Ramos (cell line): ENCODE data around the gene PJA2.
"Not testable (repeated sequence)": the region's sequence is repeated elsewhere in the genome, so short reads cannot be mapped to it uniquely, and the experiment has no call there.

ENCODE experiments used
- in situ Hi-C: fragments of 300-500 bp; cut with MboI; formaldehyde crosslinking; loops from one replicate; pipeline ENCODE4 v1.14.3; 2022; ENCODE audit warnings: low sequenced_read_pairs; ENCODE audit not compliant: unreplicated experiment

The PJA2 gene

DNA sequence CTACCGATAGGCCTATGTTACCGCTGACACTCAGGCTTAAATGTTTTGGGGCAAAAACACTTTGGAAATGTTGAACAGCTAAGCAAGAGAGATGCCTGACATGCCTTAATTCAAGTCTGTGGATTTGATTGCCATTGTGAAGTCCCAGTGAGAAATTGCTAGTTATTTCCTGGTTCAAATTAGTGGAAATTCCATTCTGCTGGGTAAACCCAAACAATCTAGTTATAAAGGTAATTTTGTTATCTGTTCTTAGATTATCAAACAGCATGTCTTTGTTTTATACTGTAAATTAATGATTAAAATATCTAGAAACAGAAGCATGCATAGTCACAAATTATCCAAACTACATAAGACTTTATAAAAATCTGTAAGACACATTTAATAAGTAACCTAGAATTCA is 96.6 kb downstream of the PJA2 start:
- in situ Hi-C loops: no loop called here

DNA sequence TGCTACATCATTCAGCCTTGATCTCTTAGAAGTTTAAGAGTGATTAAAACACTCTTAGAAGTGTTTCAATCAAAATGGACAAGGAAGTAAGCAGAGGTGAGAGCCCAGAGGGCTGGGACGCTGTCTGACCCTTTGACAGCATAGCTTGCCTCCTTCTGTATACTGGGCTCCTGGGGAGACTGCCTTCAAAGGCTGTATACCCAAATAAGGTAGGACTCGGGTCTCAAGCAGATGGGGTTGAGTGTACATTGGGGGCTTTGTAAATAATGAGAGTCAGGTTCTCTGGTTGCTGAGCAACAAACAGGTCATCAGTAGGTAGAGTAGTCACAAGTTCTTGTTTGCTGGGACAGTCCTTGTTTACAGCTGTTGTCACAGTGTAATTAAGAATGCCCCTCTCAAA is 97.1 kb downstream of the PJA2 start:
- in situ Hi-C loops: no loop called here

DNA sequence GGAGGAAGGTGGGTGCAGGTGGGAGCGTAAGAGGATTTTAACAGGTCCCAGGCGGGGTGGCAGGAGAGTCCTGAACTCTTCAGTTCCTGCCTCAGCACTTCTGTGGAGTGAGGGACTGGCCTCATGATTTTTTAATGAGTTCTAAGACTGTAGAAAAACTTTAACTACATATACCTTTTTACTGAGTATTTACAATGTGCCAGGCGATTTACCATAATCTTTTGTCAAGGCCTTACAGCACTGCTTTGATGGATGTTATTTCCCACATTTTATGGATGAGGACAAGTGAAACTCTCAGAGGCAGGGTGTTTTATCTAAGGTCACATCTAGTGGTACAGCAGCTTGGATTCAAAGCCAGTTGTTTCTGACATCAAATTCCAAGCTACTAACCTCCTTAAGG is 99.5 kb downstream of the PJA2 start:
- in situ Hi-C loops: no loop called here

DNA sequence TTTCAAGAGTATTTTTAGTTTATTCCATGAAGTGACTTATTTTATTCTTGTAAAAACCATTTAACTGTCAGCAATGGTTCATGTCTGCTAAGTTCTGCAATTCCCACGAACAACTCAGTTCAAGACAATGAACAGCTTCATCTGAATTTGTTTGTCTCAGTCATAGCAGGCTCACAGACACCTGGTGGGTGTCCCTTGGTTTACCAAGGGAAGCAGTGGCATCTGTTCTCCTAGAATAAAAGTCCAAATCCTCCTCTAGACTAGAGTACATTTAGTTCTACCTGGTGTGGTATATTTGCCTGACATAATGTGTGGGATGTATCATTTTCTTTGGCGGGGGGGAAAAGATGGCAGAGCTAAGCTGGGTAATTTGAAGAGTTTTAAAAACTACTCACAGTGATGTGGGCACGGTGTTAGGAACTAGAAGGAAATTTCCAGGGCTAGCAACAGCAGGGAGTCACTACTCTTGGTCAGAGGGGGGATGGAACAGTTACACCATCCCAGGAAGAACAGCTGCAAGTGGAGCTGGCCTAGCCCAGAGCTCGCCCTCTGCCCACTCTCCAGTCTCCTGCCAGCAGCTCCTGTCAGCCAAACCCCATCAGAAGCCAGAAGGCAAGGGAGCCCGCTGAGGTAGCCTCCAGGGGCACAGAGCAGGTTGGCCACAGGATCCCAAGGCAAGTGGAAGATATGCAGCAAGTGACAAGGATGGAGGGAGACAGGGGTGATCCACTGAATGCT is 100.3 kb downstream of the PJA2 start:
- in situ Hi-C loops: no loop called here

DNA sequence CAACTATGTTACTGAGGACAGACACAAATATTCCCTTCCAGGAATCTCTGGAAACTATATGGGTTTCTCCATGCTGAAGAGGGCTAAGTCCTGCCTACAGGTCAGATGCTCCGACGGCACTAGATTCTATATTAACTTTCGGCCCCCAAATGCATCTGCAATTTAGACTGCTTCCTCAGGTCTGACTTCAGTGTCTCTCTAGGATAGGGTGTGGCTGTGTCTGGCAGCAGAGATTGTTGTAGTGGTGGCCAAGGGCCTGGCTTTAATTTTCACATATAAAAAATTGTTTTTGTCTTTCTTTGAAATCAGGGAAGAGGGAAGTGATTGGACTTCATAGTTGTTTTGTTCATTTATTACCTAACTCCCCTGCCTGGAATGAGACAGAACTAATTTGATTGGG is 101.8 kb downstream of the PJA2 start:
- in situ Hi-C loops: no loop called here

DNA sequence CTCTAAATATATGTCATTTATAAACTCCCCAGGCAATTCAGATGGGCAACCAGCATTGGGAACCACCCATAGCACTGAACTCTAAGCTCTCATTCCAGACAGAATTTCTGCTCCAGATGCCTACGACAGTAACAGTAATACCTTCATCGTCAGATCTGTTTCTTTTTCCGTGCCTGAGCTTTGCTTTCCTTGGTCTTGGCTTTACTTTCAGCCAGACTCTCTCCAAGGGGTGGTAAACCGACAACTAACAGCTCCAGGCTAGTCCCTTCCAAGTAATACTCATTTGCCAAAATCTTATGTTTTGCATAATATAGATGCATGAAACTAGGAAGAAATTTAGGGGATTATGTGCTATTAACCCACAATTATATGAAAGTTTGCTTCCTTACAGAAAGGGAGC is 102.3 kb downstream of the PJA2 start:
- in situ Hi-C loops: no loop called here

DNA sequence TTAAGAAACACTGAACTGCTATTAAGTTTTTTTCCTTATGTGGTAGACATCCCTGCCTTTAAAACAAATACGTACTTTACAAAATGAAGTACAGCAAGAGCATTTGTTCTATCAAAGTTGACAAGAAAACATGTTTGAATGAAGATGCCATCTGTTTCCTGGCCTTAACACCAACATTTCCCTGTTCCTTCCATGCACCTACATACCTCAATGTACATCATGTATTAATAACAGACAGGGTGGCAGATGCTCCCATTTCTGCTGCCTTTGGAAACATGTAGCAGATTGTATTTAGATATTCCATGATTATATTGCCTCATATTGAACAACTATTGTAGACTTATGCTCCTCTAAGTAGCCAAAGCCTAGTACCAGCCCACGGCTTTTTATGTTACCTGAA is 104.4 kb downstream of the PJA2 start:
- in situ Hi-C loops: no loop called here

DNA sequence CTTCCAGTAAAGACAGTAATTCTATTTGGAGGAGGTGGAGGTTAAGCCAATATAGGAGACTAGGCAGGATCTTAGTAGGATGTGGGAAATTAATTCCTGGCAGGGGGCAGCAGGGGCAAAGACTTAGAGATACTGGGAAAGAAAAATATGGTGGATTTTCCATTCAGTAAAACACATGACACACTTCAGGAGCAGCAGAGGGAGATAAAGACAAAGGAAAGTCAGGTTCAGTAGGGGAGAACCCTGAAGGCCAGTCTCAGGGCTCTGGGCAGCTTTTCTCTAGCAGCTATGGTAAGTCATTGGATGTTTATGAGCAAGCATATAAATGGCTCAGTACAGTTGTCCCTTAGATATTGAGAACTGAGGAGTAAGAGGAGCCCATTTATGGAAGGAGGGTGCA is 105.5 kb downstream of the PJA2 start:
- in situ Hi-C loops: no loop called here

DNA sequence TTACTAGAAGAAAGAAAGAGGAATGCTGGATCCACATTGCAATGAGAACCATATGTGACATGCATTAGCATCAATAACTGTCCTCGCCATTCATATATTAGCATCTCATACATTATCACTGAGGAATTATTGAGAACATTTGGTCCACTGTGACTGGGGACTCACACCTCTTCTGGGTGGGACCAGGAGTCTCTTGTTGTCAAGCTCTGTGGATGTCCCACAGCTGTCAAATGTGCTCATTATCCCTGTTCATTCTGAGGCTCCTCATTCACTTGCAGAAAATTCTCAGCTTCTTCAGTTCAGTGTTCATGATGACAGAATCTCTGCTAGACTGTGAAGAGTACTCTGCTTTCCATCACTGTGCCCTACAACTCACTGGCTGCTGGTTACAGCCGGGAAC is 109.4 kb downstream of the PJA2 start:
- in situ Hi-C loops: no loop called here

DNA sequence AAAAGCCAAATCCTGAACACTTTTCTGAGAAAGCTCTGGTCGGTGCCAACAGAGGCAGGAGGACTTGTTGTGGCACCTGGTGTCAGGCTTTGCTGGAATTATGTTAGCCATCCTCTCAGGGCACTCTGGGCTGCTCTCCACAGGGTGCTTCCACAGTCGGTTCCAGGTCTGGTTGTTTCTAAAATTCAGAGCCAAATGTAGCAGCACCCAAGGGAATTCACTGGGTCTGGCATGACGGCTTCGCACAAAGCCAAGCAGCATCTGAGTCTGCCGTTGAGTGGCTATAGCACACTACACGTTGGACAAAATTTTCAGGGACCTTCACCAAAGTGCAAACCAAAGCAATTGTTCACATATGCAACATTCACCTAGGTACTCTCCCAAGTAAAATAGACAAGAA is 110.2 kb downstream of the PJA2 start:
- in situ Hi-C loops: no loop called here

DNA sequence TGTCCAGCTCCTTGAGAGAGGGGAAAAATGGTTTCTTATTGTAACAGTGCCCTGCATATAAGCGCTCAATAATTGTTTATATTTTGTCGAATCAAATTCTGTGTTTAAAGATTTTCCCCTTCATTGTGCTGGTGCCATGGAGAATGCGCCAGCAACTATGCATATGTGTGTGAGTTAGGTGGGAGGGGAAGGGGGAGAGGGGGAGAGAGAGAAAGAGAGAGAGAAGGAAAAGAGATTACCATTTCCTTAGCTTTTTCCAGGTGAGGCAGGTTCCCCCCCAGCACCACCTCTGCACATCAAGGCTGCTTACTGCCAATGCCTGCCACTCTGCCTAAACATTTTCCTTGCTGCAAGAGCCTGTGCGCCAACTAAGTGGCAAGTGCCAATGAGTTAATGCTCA is 111.0 kb downstream of the PJA2 start:
- in situ Hi-C loops: no loop called here

DNA sequence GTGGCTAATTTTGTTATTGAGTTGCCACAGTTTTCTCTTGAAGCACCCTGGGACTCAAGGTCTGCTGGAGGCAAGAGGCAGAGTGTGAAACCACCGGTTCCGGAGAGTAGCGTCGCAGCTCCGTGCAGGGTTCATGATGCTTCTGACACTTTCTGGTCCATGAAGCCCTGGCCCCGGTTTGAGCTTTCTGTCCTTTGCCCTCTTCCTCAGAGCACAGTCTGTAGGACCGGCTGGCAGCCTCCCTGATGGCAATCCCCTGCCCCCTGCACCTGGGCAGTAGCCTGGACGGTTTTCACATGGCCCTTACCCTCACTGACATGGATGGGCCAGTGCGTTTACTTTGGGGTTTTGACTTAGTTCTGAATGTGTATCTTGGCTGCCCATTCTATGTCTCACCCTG is 111.9 kb downstream of the PJA2 start:
- in situ Hi-C loops: no loop called here

DNA sequence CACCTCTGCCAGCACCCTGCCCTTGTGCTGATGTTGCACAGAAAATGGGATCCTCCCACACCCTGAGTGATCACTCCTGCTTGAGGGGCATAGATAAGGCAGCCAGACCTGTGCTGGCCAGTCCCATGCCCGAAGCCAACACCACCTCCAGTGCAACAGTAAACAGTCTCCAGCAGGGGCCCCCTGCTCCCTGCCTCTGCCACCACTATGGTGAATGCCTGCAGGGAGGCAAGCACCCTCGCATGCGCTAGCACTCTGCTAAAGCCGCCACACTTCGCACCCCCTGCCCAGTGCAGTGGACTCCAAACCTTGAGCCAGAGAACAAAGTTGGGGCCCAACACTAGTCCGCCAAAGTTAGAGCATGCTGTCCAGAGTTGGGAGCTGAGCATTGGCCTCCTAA is 118.7 kb downstream of the PJA2 start:
- in situ Hi-C loops: no loop called here

DNA sequence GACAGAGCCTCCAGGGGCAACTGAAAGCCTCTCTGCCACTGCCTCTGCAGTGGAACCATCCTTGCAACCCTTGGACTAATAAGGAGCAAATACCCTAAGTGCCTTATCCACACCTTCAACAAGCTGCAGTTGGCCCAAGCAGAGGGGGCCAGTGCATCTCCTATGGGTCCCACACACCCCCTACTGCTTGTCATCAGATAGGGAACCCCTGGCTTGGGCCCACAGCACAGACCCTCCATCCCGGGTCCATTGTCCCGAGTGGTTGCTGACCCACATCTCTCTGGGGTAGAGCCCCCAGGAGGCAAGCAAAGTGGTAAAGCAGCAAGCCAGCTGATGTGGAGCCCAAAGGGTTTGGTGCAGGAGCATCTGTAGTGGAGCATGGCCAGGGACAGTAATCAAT is 119.5 kb downstream of the PJA2 start:
- in situ Hi-C loops: no loop called here

DNA sequence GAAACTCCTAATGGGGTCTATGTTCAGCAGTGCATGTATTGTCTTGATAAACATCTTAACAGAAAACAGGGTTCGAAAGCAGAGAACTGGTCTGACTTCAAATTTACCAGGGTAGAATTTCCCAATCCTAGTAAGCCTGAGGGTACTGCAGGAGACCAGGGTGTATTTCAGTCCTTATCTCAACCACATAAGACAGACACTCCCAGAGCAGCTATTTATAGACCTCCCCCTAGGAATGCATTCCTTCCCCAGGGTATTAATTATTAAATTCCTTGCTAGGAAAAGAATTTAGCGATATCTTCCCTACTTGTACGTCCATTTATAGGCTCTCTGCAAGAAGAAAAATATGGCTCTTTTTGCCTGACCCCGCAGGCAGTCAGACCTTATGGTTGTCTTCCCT is 123.1 kb downstream of the PJA2 start:
- in situ Hi-C loops: not testable (repeated sequence)
